ENCODE data around the gene PSMD12. TPM values are rescaled to one million over a fixed set of nuclear protein-coding genes. Genes with fewer than 3 reads are reported as not detected.

PSMD12 gene
- total RNA-seq, 2 experiments from 2014 or later = 15.0 to 62.8 TPM

GRCh38 chr17:67386965-67387551 lies 20.7 kb upstream of the PSMD12 start:
- H3K4me1 ChIP-seq (ENCODE audit: insufficient read depth, low read length, poor library complexity, severe bottlenecking) = no peaks in the 10 kb centered on the region
- peak; percentile 56 for DNase-seq (ENCODE audit: low spot score)

GRCh38 chr17:67385122-67385988 lies 19.0 kb upstream of the PSMD12 start:
- BruUV-seq (replicated peaks) = no TSS peak
- Histone ChIP-seq H3K36me3 (ENCODE audit: insufficient read depth, low read length) (no peaks in the 10 kb centered on the region), H3K4me2 (ENCODE audit: low read length) (no peak overlapping the region), H3K79me2 (ENCODE audit: insufficient read depth, low read depth, low read length) (no peaks in the 10 kb centered on the region), H4K20me1 (ENCODE audit: insufficient read depth, low read length) (no peaks in the 10 kb centered on the region), H3K9me3 (ENCODE audit: low read length) (peaks cover 4% of the 10 kb centered on the region; the same call in 1 of the 2 replicates), H3K4me3 (ENCODE audit: low read depth, low read length, poor library complexity, severe bottlenecking) (no peak overlapping the region), H3K9me2 (ENCODE audit: insufficient read depth, low read length) (no peaks in the 10 kb centered on the region), H3K4me1 (ENCODE audit: insufficient read depth, low read length, poor library complexity, severe bottlenecking) (no peaks in the 10 kb centered on the region), H3K27ac (ENCODE audit: low read depth, low read length, poor library complexity, severe bottlenecking) (no peak overlapping the region), H2AFZ (ENCODE audit: low read length) (no peak overlapping the region)
- CTCF ChIA-PET (ENCODE audit: unreplicated experiment) = interaction anchor here (0.7 kb wide), 1 partner anchor 89 kb away, joined by 3 read pairs; no protein-coding TSS in a partner anchor
- intact Hi-C loops (cut with micrococcal nuclease; ENCODE audit: unreplicated experiment) = no loop called here
- no peak for TF ChIP-seq EZH2phosphoT487 (IDR thresholded peaks at IDR 0.05; ENCODE audit: borderline replicate concordance, low read depth, low read length)
- no peak for DNase-seq (ENCODE audit: low spot score)
- POLR2A ChIA-PET = interaction anchor here (0.6 to 0.7 kb wide), 3 partner anchors 87 to 299 kb away, joined by 4 read pairs; no protein-coding TSS in a partner anchor

More at GRCh38 chr17:67386965-67387551, 20.7 kb upstream of the PSMD12 start:
- CTCF ChIA-PET (ENCODE audit: unreplicated experiment) = interaction anchor here (0.8 kb wide), 1 partner anchor 100 kb away, joined by 3 read pairs; no protein-coding TSS in a partner anchor
- H3K27ac ChIP-seq (ENCODE audit: low read depth, low read length, poor library complexity, severe bottlenecking) = no peak overlapping the region
- H2AFZ ChIP-seq (ENCODE audit: low read length) = no peak overlapping the region
- POLR2A ChIA-PET = interaction anchor here (0.7 to 1.2 kb wide), 2 partner anchors 12 to 54 kb away, joined by 3 read pairs; no protein-coding TSS in a partner anchor
- intact Hi-C loops (cut with micrococcal nuclease; ENCODE audit: unreplicated experiment) = loop anchor here (1.0 kb wide), 1 partner anchor 88 kb away; no protein-coding TSS in a partner anchor
- TF ChIP-seq EZH2phosphoT487 (IDR thresholded peaks at IDR 0.05; ENCODE audit: borderline replicate concordance, low read depth, low read length) = no peak
- peak; percentile 92 for TF ChIP-seq CTCF (conservative IDR thresholded peaks at IDR 0.05; ENCODE audit: low read length)
- H3K4me3 ChIP-seq (ENCODE audit: low read depth, low read length, poor library complexity, severe bottlenecking) = no peak overlapping the region
- no peaks in the 10 kb centered on the region for H4K20me1 ChIP-seq (ENCODE audit: insufficient read depth, low read length)
- H3K36me3 ChIP-seq (ENCODE audit: insufficient read depth, low read length) = no peaks in the 10 kb centered on the region
- BruUV-seq (replicated peaks) = no TSS peak
- H3K79me2 ChIP-seq (ENCODE audit: insufficient read depth, low read depth, low read length) = no peaks in the 10 kb centered on the region
- H3K9me2 ChIP-seq (ENCODE audit: insufficient read depth, low read length) = no peaks in the 10 kb centered on the region
- H3K4me2 ChIP-seq (ENCODE audit: low read length) = no peak overlapping the region
- H3K9me3 ChIP-seq (ENCODE audit: low read length) = peaks cover 4% of the 10 kb centered on the region; the same call in 1 of the 2 replicates

GRCh38 chr17:67381929-67382257 lies 15.5 kb upstream of the PSMD12 start:
- BruUV-seq (replicated peaks) = no TSS peak
- Histone ChIP-seq H3K9me2 (ENCODE audit: insufficient read depth, low read length) (no peaks in the 10 kb centered on the region), H3K79me2 (ENCODE audit: insufficient read depth, low read depth, low read length) (no peaks in the 10 kb centered on the region), H4K20me1 (ENCODE audit: insufficient read depth, low read length) (peaks cover 6% of the 10 kb centered on the region; the same call in 1 of the 2 replicates), H3K4me3 (ENCODE audit: low read depth, low read length, poor library complexity, severe bottlenecking) (no peak overlapping the region), H3K27ac (ENCODE audit: low read depth, low read length, poor library complexity, severe bottlenecking) (no peak overlapping the region), H3K36me3 (ENCODE audit: insufficient read depth, low read length) (no peaks in the 10 kb centered on the region), H3K4me2 (ENCODE audit: low read length) (no peak overlapping the region), H3K9me3 (ENCODE audit: low read length) (peaks cover 4% of the 10 kb centered on the region; the same call in 1 of the 2 replicates), H2AFZ (ENCODE audit: low read length) (no peak overlapping the region), H3K4me1 (ENCODE audit: insufficient read depth, low read length, poor library complexity, severe bottlenecking) (peaks cover 11% of the 10 kb centered on the region)
- ChIA-PET POLR2A (interaction anchor here (1.0 kb wide), 1 partner anchor 88 kb away, joined by 7 read pairs; no protein-coding TSS in a partner anchor), CTCF (ENCODE audit: unreplicated experiment) (no interaction called here)
- TF ChIP-seq EZH2phosphoT487 (IDR thresholded peaks at IDR 0.05; ENCODE audit: borderline replicate concordance, low read depth, low read length) (no peak), CTCF (conservative IDR thresholded peaks at IDR 0.05; ENCODE audit: low read length) (no peak)
- intact Hi-C loops (cut with micrococcal nuclease; ENCODE audit: unreplicated experiment) = no loop called here
- DNase-seq (ENCODE audit: low spot score) = no peak
